IPS-NIHi7 (cell line): ENCODE results near the gene ATG13.

Experiments used
- DNase-seq: peaks from one replicate; pipeline ENCODE4 v3.0.0; 2012; ENCODE audit warnings: mixed read lengths; ENCODE audit errors: extremely low spot score

The ATG13 gene

DNA sequence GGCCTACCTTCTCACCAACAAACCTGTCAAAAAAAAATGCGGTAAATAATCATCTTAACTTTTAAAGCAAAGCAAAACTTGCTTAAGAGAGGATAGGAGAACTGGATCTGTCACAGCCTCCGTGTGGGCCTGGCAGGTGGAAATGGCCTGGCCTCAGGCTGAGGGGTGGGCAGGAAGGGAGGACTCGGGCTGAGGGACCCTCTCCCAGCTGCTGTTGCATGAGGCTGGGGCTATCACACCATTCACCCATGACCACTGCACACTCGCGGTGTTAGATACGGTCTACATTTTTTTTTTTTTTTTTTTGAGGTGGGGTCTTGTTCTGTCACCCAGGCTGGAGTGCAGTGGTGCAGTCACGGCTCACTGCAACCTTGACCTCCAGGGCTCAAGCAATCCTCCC lies 58.6 kb downstream of the ATG13 start:
- no peak for DNase-seq

DNA sequence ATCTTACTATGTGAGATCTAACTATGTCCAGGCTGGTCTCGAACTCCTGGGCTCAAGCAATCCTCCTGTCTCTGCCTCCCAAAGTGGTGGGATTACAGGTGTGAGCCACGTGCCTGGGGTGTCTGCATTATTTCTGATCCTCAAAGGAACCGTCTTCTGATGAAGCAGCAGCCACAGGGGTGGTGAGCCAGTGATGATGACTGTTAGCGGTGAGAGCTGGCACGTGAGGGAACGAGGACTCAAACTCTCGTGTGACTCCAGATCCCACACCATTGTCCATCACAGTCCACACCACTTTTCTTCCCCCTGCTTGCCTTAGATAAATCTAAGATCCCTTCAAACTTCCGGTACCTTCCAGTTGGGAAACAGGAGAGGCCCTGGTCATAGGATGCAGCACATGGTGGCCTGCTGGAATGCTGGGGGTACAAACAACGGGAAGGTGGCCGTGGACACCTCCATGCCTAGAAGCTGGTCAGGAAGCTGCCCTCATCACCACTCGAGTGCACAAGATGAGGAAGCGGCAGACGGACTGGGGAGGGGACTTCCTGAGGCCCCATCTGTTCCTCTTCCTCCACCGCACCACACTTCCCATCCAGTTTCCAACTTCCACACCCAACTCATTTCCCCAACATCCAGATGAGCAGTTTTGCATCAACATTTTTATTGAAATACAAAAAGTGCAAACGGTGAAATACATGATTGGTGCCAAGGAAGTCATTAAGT lies 59.2 kb downstream of the ATG13 start:
- no peak for DNase-seq

DNA sequence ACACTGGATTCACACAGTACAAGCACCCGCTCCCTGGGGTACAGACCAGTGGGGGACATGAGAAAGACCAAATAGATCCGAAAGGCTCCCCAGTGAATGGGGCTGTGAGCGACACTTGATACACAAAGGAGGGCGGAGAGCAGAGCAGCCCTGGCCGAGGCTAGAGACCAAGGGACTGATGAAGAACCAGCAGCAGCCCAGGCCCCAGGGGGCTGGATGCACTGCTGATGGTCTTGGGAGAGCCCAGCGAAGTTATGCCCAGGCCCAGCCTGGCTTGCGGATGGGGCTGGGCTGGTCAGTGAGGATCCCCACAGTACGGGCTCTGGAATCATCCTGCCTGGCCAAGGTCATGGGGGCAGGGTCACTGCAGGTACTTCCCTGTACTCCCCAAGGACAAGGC lies 59.8 kb downstream of the ATG13 start:
- no peak for DNase-seq

DNA sequence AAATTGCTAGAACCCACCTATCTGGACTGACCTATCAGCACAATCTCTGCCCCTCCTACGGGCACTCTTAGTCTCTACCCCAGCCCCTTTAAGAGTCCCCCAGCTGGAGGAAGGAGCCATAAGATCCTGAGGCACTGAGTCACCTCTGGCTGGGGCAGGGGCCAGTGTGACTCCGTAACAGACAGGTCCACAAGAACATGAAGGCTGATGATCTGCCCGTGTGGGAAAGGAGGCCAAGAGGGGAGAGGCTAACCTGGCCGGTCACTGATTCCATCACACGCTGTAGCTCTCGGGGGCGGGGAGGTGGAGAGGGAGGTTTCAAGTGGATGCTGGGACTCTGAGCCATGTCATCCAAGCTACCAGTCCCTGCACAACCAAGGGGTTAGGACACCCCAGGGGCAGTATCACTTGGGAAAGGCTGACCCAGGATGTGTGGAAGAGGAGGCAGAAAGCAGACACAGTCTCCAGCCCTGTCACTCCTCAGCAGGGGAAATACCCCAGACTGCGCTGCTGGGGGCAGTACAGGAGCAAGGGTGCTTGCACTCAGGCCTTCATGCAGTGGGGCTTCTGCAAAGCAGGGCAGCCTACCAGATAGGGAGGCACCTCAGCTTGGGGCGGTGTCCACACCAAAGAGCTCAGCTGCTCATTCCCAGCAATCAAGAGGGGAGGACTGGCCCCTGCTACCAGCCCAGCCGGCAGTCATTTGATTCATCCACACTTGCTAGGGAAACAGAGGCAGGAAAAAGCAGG lies 60.8 kb downstream of the ATG13 start:
- no peak for DNase-seq

DNA sequence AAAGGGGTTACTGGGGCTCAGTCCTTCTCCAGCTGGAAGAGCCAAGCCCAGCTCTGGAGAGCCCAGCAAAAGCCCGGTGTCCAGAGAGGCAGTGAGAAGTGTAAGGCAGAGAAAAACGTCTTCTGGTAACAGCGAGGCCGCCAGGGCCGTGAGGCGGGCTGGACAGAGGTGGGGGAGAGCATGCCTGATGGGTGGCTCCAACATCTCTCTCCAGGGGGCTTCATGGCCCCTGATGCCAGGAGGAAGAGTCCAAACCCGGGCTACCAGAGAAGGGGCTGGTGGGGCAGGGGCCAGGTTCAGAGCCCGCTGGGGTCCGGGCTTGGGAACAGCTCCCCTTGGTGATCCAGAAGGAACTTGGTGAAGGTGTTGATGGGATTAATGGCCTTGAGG lies 61.4 kb downstream of the ATG13 start:
- DNase-seq = no peak

DNA sequence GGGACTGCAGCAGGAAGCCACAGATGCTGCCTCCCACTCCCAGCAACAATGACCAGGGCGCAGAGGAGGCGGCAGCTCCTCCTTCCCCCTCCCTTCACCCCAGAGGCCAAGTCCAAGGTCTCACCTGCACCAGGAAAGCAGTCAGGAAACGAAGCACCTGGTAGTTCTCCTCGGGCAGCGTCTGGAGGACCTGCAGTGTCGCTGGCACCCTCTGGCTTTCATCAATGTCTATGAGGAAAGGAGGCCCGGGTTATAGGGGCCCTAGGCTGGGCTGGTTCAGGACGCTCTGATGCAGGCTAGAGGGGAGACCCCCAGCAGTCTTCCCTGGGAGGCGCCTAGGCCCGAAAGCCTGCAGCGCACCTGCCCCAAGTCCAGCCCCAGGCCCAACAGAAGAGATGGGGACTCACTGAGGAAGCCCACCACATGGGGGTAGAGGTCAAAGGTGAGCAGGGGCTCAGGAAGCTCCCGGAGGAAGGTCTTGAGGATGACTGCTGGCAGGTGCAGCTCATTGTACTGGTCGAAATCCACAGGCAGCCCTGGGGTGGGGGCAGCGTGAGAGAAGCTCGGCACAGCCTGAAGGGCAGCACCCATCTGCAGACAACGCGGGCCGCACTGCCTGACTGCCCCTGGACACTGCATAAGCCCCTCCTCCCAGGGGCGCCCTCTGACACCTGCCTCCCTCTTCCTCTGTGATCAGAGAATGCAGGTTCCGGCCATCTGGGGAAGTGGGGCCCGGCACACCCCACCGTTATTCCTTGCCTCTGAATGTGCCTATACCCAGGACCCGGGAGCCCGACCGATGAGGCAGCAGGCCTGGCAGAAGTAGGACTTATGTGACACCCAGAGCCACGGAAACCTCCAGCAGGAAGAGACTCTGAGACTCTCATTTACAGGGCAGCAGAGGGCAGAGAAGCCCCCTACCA lies 62.1 kb downstream of the ATG13 start:
- DNase-seq = no peak

DNA sequence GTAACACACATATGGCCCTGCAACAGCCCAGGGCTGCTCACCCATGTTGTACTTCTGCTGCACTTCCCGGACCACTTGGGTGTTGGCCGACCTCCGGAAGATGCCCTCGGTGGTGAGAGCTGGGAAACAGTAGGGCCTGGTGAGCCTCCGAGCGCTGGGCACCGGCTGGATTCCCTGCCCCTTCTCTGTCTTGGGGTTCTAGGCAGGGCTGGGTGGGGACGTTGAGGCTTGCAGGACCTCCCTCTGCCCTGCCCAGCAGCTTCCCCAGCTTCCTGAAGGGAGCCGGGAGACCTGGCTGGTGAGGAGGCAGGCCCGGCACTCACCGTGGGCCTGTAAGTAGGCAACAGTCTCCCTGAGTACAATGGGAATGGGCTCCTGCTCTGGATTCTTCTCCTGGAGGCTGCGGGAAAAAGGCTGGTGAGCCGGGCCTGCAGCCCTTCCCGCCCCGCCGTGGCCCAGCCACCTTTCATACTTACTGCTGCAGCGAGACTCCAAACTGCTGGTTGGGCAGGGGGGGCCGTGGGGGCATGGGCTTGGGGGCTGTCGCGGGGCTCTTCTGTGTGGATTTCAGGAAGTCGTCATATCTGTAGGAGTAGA lies 62.9 kb downstream of the ATG13 start:
- DNase-seq = no peak

DNA sequence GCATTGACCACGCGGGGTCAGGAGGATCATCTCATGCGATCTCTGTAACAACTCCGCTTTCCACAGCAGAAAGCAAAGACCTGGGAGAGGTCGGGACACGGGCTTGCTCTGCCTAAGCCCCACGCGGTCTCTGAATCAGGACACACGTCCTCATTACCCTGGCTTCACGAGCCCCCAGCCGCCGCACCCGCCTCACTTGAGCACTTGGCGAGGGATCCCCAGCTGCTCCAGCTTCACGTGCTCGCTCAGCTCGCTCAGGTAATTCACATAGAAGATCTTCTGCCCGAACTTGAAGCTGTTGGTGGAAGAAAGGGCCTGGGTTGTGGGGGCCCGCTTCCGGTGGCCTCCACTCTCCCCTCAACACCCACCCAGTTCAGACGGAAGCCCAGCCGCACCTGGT lies 63.5 kb downstream of the ATG13 start:
- DNase-seq = no peak

DNA sequence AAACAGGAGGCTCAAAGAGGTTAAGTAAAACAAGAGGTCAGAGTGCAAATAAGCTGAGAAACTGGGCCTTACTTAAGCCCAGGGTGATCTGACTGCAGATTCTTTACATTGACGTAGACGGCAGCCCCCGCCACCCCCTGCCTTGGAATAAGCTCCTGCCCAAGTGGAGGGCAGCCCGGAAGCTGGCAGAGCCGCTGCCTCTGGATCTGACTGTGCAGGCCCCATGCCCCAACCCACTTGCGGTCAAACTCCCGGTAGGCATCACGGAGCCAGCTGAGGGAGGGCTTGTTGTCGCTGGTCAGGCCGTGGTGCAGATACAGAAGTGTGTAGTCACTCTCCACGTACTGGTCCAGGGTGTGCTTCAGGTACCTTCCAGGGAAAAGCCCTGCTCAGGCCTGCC lies 64.5 kb downstream of the ATG13 start:
- no peak for DNase-seq

DNA sequence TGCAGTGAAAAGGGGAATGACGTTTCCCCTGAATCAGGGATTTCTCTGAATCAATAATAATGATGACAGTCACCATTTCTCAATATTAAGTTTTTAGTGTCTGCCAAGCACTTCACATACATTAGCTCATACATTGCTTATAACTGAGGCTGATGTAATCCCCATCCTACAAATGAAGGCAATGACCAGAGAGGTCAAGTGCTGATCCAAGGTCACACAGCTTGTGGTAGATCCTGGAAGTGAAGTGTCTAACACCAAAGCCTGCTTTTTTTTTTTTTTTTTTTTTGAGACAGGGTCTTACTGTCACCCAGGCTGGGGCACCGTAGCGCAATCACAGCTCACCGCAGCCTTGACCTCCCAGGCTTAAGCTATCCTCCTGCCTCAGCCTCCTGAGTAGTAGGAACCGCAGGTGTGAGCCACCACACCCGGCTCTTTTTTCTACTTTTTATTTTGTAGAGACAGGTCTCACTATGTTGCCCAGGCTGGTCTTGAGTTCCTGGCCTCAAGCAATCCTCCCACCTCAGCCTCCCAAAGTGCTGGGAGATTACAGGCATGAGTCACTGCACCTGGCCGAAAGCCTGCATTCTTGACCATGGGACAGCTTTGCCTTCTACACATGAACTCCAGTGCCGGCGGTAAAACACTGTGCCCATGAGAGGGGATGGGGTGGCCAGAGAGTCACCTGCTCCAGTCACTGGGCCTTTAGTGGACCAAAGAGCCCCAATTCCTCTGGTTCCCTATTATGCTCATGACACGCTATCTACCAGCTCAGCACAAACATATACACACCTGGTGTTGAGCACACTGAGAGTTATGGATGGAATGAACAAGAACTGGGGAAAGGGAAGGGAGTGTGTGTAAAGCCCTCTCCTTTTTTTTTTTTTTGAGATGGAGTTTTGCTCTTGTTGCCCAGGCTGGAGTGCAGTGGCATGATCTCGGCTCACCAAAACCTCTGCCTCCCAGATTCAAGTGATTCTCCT lies 65.7 kb downstream of the ATG13 start:
- no peak for DNase-seq

DNA sequence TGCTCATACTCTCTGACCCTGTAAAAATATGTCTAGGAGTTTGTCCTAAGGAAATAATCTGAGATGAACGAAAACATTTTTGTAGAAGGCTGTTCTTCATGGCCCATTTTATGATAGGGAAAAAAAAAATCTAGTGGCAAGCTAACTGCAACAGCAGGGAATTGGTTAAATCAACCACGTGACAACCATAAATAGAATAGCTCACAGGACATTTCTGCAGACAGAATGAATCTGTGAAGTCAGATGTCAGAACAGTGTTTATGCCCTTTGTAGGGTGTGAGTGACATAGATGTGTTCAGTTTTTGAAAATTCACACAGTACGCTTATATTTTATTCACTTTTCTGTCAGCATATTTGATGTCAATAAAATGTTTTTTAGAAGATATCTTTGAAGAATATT lies 67.0 kb downstream of the ATG13 start:
- no peak for DNase-seq

DNA sequence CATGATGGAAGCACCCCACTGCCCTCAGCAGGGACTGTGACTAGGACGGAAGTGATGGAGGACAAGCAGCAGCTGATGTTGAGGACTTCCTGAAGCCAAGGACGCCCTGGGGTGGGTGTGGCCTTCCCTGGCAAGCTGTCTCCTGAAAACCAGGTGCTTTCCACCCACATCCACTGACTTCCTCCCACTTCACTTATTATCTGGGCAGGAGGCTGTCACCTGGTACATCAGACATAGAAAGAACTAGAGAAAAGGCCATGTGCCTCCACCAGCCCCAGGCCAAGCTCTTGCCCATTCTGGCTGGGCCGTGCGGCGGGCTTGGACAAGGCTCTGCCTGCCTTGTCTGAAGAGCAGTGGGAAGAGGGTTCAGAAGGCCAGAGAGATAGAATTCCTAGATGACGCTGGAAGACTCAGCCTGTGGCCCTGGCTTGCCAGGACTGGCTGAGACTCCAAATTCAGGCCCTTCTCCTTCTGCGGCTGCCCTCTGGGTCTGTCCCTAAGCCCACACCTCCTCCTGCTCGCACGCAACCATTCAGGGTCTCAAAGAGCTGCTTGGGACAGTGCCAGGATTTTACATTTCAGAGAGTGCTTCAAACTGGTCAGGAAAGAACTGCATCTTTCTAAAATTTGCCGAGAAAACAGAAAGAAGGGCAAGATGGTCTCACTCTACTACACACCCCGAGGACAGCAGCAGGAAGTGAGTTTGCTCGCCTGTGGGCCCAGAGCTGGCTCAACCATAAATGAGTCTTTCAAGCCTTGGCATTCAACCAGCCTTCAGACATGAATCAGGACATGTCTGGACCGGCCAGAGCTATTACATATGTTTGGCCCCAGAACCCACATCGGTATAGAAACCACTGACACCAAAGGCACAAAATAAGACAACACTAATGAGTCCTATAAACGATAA lies 69.8 kb downstream of the ATG13 start:
- DNase-seq = no peak

DNA sequence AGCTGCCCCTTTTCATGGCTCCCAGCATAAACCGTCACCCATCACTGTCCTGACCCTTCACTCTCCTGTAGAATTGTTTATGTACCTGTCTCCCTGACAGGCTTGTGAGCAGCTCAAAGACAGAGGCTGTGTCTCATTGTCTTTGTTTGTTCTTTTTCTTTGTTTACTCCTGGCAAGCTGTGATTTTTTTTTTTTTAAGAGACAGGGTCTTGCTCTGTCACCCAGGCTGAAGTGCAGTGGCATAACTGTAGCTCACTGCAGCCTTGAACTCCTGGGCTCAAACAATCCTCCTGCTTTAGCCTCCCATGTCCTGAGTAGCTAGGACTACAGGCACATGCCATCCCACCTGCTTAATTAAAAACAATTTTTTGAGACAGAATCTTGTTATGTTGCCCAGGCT lies 73.3 kb downstream of the ATG13 start:
- DNase-seq = no peak

DNA sequence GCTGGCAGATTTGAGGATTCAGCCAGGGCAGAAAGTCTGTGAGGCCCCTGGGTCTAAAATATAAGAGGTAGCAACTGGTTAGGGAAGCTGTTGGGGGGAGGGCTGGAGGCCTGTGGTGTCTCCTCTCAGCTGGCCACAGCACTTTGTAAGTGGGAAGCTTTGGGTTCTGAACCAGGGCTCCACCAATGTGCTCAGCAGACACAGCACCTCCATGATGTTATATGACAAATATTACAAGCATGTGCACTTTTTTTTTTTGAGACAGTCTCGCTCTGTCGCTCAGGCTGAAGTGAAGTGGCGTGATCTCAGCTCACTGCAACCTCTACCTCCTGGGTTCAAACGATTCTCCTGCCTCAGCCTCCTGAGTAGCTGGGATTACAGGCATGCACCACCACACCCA lies 75.1 kb downstream of the ATG13 start:
- no peak for DNase-seq

DNA sequence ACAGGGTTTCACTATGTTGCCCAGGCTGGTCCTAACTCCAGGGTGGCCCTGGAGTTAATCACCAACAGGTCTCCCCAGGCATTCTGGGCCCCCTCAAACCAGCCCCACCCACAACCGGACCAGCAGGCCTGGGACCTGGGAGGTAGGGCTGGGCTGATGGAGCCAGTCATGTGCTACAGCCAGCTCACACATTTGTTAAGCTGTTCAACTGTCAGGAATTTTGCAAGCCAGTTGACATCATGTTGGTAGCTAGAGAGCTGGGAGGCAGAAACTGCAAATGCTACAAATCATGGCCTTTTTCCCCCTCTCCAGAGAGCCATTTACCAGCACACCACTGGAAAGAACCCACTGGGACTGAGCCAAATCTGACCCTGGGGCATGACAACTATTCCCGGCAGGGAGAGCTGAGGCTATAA lies 76.3 kb downstream of the ATG13 start:
- no peak for DNase-seq

DNA sequence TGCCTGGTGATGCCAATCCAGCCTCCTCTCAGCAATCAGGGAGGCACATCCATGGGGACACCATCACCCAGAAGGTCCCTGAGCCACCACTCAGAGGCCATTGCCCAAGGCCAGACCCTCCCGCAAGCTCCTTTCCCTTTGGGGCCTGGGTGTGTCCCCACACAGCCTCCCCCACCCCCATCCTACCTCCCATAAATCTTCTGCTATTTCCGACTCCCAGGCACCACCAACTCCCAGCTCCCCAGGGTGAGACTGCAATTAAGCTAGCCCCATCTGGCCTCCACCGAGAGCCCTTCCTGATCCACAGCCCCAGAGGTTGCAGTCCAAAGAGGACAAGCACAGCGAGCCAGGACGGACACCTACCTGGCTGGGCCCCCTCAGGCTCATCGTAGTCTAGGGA lies 76.7 kb downstream of the ATG13 start:
- no peak for DNase-seq

DNA sequence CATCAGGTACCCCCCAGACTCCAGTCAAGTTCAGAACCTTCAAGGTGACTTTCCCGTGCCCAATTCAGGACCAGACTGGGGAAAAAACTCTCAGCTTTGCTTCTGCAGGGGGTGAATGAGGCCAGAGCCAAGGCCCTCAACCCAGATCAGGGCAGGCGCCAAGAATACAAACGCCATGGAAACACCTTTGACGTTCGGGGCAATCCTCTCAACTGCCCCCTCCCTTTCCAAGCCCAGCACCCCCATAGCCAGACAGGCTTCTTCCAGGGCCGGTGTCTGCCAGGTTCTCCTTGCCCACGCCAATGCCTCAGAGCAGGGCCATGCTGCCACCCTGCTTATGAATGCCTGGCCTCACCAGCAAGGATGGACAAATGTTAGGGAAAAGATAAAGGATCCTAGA lies 77.3 kb downstream of the ATG13 start:
- no peak for DNase-seq

DNA sequence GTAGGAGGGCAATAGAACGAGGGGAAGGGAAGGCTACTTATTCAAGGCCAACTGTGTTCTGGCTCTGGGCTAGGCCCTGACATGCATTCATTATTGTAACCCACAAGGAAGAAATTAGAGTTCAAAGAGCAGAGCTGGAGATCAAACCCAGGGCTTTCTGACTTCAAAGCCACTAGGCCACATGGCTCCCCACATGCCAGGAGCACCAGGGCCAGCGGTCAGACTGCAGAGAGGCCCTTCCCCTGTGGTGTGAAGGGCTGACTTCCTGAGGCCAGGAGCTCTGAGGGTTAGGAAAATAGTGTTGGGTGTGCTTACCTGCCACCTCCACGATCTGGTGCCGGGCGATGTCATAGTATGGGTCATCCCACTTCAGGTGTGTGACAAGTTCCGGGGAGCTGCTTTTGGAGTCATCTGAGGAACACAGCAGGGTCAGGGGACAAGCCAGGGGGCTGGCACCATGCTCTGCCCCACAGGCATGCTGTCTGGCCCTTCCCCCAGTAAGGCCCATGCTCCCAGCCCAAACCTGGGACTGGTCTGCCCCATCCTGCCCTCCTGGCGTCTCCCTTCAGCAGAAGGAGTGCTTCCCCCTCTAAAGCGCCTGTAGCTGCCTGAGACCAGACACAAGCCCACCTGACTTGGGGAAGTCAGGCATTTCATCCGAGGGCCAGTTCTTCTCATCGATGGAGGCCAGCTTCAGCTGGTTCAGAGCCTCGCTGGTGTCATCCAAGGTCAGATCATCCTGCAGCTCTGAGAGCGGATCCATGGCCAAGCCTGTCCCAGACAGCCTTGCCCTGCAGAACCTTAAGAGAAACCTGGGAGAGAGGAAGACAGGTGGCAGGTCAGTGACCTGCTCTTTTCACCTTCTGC lies 78.2 kb downstream of the ATG13 start:
- no peak for DNase-seq

DNA sequence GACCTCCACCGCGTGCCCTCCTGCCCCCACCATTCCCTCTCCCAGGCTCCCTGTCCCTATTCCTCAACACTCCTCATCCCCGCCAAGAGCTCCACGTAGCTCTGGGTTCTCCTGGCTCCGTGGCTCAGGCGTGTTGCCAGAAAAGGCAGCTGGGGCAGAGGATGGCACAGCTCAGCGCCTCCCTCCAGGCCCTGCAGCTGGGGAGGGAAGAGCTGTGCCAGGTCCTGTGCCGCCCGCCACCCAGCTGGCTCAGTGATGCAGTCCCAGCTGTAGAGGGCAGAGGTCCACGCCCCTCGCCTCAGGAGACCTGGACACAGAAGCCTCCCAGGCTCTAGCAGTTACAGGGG lies 78.8 kb downstream of the ATG13 start:
- DNase-seq = no peak
